Measurements from ENCODE around the gene ZBTB2.
"Not testable (repeated sequence)": the region's sequence is repeated elsewhere in the genome, so short reads cannot be mapped to it uniquely, and the experiment has no call there.

ZBTB2 gene

DNA sequence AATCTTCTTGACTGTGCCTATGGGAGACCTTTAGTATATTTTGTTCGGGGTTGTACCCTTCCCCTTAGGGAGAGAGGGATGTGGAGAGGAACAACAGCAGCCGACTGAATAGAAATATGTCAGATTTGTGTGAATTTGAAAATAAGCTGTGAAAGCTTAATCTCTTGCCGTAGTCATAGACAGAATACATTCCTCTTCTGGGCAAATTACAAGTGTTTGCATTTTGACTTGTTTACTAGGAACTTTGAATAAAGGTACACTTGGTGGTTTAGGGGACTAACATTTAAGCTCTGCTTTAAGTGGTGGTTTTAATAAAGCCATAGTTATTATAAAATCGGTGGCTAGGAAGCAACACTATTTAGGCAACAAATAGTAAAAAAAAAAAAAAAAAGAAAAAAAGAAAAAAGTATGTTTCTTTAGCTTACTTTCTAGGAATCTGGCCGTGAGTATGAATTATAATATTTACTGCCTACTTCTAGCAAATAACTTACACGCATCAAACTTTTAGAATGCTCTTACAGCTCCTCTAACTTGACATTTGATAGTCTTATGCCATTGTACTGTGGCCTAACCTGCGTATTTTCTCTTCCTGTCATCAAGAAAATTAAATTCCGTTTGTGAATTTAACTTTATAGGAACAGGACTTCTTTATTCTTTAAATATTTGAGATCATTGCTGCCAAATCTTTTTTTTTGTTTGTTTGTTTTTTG is 65.1 kb downstream of the ZBTB2 start:
- Mint-ChIP-seq H3K4me3 (peak overlapping the region; percentile 71 to 77), H3K36me3 (ENCODE audit: insufficient read depth) (no peaks in the 10 kb centered on the region), H3K4me1 (ENCODE audit: low read depth in 2 of 2) (peaks cover 10 to 17% of the 10 kb centered on the region in 2 donors), H3K9me3 (no peaks in the 10 kb centered on the region), H3K27ac (no peak overlapping the region), H3K27me3 (peaks cover 65 to 85% of the 10 kb centered on the region in 2 donors)
- no peak for DNase-seq
- no peak for ATAC-seq (replicated peaks)

DNA sequence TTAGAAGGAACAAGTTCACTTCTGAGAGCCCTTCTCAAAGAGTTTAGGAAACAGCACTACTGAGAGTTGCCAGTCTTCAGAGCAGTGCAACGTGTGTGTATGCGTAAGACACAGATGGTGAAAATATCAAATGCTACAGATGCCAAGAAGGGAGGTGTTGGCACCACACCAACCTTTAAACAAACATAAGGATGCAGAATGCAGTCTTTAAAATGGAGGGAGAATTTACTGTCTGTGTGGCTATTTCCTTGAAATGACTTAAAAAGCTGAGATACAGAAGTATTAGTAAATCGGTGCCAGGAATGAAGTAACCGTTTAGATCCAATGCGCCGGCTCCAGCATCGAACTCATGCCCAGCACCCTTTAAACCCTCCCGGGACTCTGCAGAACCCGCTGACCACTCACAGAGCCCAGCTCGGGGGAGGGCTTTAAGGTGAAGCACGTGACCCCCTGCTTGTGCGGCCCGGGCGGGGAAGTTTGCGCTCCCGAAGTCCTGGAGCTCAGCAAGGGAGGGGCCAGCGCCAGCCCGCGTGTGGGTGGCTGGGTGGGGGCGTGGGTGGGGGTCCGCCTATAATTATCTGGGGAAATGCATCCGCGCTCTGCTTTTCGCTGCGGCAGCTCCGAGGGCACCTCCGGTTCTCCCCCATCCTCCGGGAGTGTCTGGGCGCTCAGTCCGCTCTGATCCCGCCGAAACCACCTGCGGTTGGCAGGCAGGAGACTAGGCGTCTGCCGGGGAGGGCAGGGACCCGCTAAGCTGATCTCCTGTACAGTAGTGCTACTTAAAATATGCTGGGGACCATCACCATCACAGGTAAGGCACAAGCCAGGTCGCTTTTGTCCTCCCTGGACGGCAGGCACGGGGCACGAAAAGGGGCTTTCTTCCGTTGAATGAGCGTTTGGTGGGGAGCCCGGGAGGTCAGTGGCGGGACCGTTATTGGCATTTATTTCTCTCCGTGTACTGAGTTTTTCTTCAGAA is 66.0 kb downstream of the ZBTB2 start:
- peak overlapping the region; percentile 71 to 77 for H3K4me3 Mint-ChIP-seq
- H3K4me1 Mint-ChIP-seq (ENCODE audit: low read depth in 2 of 2): peaks cover 10 to 17% of the 10 kb centered on the region in 2 donors
- H3K36me3 Mint-ChIP-seq (ENCODE audit: insufficient read depth): no peaks in the 10 kb centered on the region
- H3K9me3 Mint-ChIP-seq: no peaks in the 10 kb centered on the region
- DNase-seq (peak in 2 of 3 experiments; percentile 4 to 12), ATAC-seq (replicated peaks) (peak; percentile 46)
- peaks cover 73 to 90% of the 10 kb centered on the region in 2 donors for H3K27me3 Mint-ChIP-seq
- H3K27ac Mint-ChIP-seq: no peak overlapping the region

GRCh38 chr6:151324488-151324825 is 66.9 kb downstream of the ZBTB2 start:
- ATAC-seq (replicated peaks) (peak; percentile 10), DNase-seq (no peak)
- Mint-ChIP-seq H3K4me3 (peak overlapping the region; percentile 32 to 71), H3K27ac (no peak overlapping the region), H3K9me3 (no peaks in the 10 kb centered on the region), H3K4me1 (ENCODE audit: low read depth in 2 of 2) (peaks cover 10 to 17% of the 10 kb centered on the region in 2 donors), H3K36me3 (ENCODE audit: insufficient read depth) (no peaks in the 10 kb centered on the region), H3K27me3 (peaks cover 73 to 90% of the 10 kb centered on the region in 2 donors)

DNA sequence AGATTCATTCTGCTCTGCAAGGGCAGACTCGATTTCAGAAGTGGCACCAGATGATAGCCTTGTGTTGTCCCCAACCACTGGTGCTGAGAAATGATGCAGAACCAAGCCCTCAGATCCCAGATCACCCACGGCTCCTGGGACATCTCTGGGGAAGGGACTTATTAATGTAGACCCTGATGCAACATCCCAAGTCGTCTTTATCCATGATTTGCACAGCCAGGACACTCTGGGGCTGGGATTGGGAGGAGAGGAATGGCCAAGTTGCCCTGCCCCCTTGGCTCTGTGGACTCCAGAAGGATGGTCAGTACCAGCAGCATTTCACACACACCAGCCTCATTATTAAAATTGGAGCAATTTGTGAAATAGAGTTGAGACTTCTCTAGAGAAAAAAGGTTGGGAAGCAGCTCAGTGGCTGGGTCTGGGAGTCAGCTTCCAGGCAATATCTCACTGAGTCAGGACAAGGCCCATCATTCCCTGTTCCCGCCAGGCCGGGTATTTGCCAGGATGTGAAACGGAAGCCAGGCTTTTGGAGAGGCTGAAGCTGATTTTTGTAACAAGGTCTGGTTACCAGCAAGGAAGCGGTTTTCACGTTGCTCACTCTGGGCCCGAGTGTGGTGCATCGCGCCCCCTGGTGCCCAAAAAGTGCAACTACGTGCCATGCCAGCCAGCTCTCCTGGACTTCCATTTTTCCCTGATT is 67.4 kb downstream of the ZBTB2 start:
- DNase-seq (peak; percentile 67 to 72 (median 70)), ATAC-seq (replicated peaks) (peak; percentile 86)
- Mint-ChIP-seq H3K9me3 (no peaks in the 10 kb centered on the region), H3K27me3 (peaks cover 69 to 86% of the 10 kb centered on the region in 2 donors), H3K27ac (no peak overlapping the region), H3K4me1 (ENCODE audit: low read depth in 2 of 2) (peaks cover 10 to 17% of the 10 kb centered on the region in 2 donors), H3K36me3 (ENCODE audit: insufficient read depth) (no peaks in the 10 kb centered on the region), H3K4me3 (peak overlapping the region; percentile 32 to 71)

GRCh38 chr6:151322570-151322969 is 68.8 kb downstream of the ZBTB2 start:
- H3K9me3 Mint-ChIP-seq: no peaks in the 10 kb centered on the region
- H3K36me3 Mint-ChIP-seq (ENCODE audit: insufficient read depth): no peaks in the 10 kb centered on the region
- H3K27ac Mint-ChIP-seq: no peak overlapping the region
- H3K4me1 Mint-ChIP-seq (ENCODE audit: low read depth in 2 of 2): peaks cover 10 to 17% of the 10 kb centered on the region in 2 donors
- peaks cover 62 to 81% of the 10 kb centered on the region in 2 donors for H3K27me3 Mint-ChIP-seq
- ATAC-seq (replicated peaks) (no peak), DNase-seq (no peak)
- H3K4me3 Mint-ChIP-seq: no peak overlapping the region

DNA sequence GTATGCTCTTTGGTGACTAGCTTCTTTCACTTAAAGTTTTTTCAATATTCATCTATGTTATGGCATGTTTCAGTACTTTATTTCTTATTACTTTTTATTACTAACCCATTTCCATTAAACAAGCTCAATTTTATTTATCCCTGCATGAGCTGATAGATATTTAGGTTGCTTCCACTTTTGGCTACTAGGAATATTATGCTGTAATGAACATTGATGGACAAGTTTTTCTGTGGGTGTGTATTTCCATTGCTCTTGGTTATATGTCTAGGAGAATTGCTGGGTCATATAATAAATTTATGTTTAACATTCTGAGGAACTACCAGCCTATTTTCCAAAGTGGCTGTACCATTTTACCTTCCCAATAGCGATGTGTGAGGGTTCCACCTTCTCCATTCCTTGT is 69.9 kb downstream of the ZBTB2 start:
- H3K9me3 Mint-ChIP-seq: no peaks in the 10 kb centered on the region
- no peak overlapping the region for H3K27ac Mint-ChIP-seq
- H3K36me3 Mint-ChIP-seq (ENCODE audit: insufficient read depth): no peaks in the 10 kb centered on the region
- DNase-seq: no peak
- H3K4me3 Mint-ChIP-seq: no peak overlapping the region
- peaks cover 53 to 69% of the 10 kb centered on the region in 2 donors for H3K27me3 Mint-ChIP-seq
- no peak for ATAC-seq (replicated peaks)
- H3K4me1 Mint-ChIP-seq (ENCODE audit: low read depth in 2 of 2): peaks cover 10 to 17% of the 10 kb centered on the region in 2 donors

- H3K27me3 Mint-ChIP-seq: peaks cover 42 to 56% of the 10 kb centered on the region in 2 donors
Observed at GRCh38 chr6:151320140-151320539, 71.2 kb downstream of the ZBTB2 start.

GRCh38 chr6:151317995-151318365 is 73.4 kb downstream of the ZBTB2 start:
- Mint-ChIP-seq H3K4me3 (no peak overlapping the region), H3K9me3 (no peaks in the 10 kb centered on the region), H3K36me3 (ENCODE audit: insufficient read depth) (no peaks in the 10 kb centered on the region), H3K4me1 (ENCODE audit: low read depth in 2 of 2) (no peaks in the 10 kb centered on the region), H3K27ac (no peak overlapping the region), H3K27me3 (peaks cover 34 to 35% of the 10 kb centered on the region in 2 donors)
- no peak for DNase-seq
- ATAC-seq (replicated peaks): no peak

More at GRCh38 chr6:151320140-151320539, 71.2 kb downstream of the ZBTB2 start:
- Mint-ChIP-seq H3K4me3 (no peak overlapping the region), H3K27ac (no peak overlapping the region), H3K4me1 (ENCODE audit: low read depth in 2 of 2) (peaks cover 4 to 8% of the 10 kb centered on the region in 2 donors), H3K9me3 (no peaks in the 10 kb centered on the region), H3K36me3 (ENCODE audit: insufficient read depth) (no peaks in the 10 kb centered on the region)
- ATAC-seq (replicated peaks) (no peak), DNase-seq (no peak)

DNA sequence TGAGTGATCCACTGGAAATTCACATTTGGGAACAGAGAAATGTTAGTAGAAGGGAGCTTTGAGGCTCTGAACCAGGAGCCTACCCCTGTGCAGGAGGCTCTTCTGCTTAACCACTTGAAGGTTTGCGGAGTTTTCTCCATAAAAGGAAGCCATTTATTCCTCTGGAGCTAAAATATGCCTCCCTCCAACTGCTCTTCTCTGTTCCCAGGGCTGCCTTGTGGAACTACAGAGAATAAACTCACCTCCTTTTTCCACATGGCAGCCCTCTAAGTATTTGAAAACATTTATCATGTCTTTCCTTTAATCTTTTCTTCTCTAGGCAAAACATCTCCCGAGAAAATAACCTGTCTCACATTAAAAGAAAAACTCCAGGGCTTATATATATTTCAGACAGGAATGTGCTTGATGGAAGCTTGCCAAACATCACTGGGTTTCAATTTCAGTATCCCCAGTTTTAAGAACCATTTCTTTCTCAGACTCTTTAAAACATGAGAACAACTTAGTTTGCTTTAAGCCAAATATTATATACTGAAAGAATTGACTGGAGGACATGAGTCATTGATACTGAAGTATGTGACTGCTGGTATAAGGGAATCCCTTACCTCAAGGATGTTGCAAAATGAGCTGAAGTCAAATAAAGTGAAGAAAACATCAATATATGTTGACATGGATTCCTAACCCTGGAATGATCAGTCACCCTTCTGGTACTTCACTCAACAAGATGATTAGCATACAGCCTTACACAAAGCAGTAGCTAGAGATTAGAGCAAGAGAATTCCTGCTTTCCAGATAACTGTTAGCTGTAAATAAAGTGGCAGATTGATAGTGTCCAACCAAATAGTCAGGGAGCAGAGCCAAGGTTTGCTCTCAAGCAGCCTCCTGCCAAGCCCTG is 74.0 kb downstream of the ZBTB2 start:
- no peak overlapping the region for H3K27ac Mint-ChIP-seq
- DNase-seq (no peak), ATAC-seq (replicated peaks) (no peak)
- H3K9me3 Mint-ChIP-seq: no peaks in the 10 kb centered on the region
- peaks cover 28 to 32% of the 10 kb centered on the region in 2 donors for H3K27me3 Mint-ChIP-seq
- H3K4me1 Mint-ChIP-seq (ENCODE audit: low read depth in 2 of 2): no peaks in the 10 kb centered on the region
- H3K4me3 Mint-ChIP-seq: no peak overlapping the region
- H3K36me3 Mint-ChIP-seq (ENCODE audit: insufficient read depth): no peaks in the 10 kb centered on the region

DNA sequence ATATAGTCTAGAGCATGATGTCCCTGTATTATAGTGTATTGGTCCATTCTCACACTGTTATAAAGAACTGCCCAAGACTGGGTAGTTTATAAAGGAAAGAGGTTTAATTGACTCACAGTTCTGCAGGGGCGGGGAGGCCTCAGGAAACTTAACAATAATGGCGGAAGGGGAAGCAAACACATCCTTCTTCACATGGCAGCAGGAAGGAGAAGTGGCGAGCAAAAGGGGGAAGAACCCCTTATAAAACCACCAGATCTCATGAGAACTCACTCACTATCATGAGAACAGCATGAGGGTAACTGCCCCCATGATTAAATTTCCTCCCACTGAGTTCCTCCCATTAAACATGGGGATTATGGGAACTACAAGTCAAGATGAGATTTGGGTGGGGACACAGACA is 75.7 kb downstream of the ZBTB2 start:
- DNase-seq; H3K27ac Mint-ChIP-seq; H3K9me3 Mint-ChIP-seq; H3K4me3 Mint-ChIP-seq; H3K36me3 Mint-ChIP-seq (ENCODE audit: insufficient read depth); ATAC-seq (replicated peaks); H3K4me1 Mint-ChIP-seq (ENCODE audit: low read depth in 2 of 2): not testable (repeated sequence)
- H3K27me3 Mint-ChIP-seq: peaks cover 25 to 26% of the 10 kb centered on the region in 2 donors
